ACC112 (cell line): ENCODE measurements around the gene FOXC2.

Source experiments
- H2AFZ ChIP-seq: fragments of 200-600 bp; sonication (generic); one replicate; pipeline ENCODE4 v1.6.0; 2017; ENCODE audit warnings: antibody characterized with exemption, low read length; ENCODE audit not compliant: unreplicated experiment
- H3K27ac ChIP-seq: fragments of 200-600 bp; sonication (generic); 2 replicates; pipeline ENCODE4 v1.5.1; 2014; ENCODE audit warnings: low read depth, mild to moderate bottlenecking, antibody characterized with exemption, low read length, moderate library complexity
- H3K27me3 ChIP-seq: fragments of 200-600 bp; sonication (generic); 2 replicates; pipeline ENCODE4 v1.6.1; 2014; ENCODE audit warnings: mild to moderate bottlenecking, antibody characterized with exemption, low read length, moderate library complexity, mixed read lengths; ENCODE audit not compliant: insufficient read depth
- H3K36me3 ChIP-seq: fragments of 200-600 bp; sonication (generic); 2 replicates; pipeline ENCODE4 v1.6.1; 2016; ENCODE audit warnings: mild to moderate bottlenecking, antibody characterized with exemption, low read length, moderate library complexity, mixed read lengths; ENCODE audit not compliant: insufficient read depth
- H3K4me1 ChIP-seq: fragments of 200-600 bp; sonication (generic); one replicate; pipeline ENCODE4 v1.6.1; 2016; ENCODE audit warnings: low read length, mixed read lengths; ENCODE audit not compliant: insufficient read depth, unreplicated experiment, control insufficient read depth
- H3K4me3 ChIP-seq: fragments of 200-600 bp; sonication (generic); 2 replicates; pipeline ENCODE4 v1.5.1; 2014; ENCODE audit warnings: mild to moderate bottlenecking, low read depth, low read length
- H3K79me2 ChIP-seq: fragments of 200-600 bp; sonication (generic); one replicate; pipeline ENCODE4 v1.6.0; 2016; ENCODE audit warnings: low read length; ENCODE audit not compliant: control insufficient read depth, unreplicated experiment, insufficient read depth

The FOXC2 gene

DNA sequence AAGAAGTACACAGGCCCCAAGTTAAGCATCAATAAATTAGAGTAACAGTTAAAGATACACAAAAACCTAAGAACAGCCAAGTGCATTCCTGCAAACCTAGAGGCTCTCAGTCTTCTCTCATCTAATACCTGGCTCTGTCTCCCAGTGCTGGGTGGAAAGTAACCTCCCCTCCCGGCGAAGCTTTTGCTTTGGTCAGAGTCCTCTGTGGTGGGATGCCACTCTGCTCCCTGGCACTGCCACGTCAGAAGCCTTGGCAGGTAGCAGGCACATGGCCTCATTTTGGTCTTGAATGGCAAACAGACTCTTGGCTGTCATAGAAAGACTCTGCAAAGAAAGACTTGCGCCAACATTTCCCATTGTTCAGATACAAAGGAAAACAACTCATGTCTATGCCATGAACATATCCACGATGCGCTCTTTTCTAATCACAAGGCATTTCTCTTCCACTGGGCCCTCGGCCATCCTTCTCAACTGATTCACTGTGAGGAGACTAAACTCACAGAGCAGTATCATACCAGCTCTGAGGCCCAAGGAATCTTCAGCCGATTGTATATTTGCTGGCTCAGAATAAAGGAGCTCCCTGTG lies 32.8 kb upstream of the FOXC2 start:
- peaks cover 2% of the 10 kb centered on the region for H3K4me1 ChIP-seq
- H3K4me3 ChIP-seq: no peak overlapping the region
- H3K36me3 ChIP-seq: peaks cover 3% of the 10 kb centered on the region; the same call in 1 of the 2 replicates
- no peak overlapping the region for H3K27ac ChIP-seq
- H3K79me2 ChIP-seq: no peaks in the 10 kb centered on the region
- no peak overlapping the region for H2AFZ ChIP-seq
- H3K27me3 ChIP-seq: no peaks in the 10 kb centered on the region

DNA sequence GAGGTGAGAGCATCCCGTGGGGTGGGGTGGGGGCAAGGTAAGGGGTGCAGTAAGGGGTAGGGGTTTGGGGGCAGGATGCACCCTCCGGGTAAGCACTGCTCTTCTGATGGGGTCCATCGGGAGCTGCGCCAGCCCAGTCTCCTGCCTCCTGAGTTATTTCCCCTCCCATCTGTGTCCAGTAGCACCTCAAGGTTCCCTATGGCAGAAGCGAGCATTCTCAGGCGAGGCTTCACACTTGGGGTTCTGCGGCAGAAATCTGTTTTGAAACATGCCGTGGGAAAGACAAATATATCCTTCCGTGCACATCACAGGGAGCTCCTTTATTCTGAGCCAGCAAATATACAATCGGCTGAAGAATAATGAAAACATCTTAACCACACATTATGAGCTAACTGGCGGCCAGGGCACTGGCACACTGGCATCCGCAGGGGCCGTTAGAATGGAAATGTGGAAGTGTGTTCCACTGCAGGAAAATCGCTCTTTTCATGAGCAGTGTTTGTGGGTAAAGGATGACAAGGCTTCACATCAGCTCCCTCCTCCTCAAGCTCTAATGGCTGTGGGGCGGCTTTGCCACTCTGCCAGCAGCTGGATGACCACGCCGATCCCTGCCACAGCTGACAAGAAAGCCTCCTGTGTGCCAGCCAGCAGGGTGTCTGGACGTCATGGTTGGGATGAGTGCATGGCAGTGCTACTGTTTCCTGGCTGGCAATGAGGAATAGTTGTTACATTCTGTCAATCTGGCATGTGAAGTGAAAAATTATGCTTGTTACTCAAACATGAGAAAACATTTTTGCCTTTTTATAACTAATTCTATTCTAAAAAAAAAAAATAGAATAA lies 31.6 kb upstream of the FOXC2 start:
- Histone ChIP-seq H3K4me3 (no peak overlapping the region), H3K79me2 (no peaks in the 10 kb centered on the region), H3K27me3 (no peaks in the 10 kb centered on the region), H2AFZ (no peak overlapping the region), H3K27ac (no peak overlapping the region), H3K4me1 (no peaks in the 10 kb centered on the region), H3K36me3 (peaks cover 10% of the 10 kb centered on the region; the same call in 1 of the 2 replicates)

DNA sequence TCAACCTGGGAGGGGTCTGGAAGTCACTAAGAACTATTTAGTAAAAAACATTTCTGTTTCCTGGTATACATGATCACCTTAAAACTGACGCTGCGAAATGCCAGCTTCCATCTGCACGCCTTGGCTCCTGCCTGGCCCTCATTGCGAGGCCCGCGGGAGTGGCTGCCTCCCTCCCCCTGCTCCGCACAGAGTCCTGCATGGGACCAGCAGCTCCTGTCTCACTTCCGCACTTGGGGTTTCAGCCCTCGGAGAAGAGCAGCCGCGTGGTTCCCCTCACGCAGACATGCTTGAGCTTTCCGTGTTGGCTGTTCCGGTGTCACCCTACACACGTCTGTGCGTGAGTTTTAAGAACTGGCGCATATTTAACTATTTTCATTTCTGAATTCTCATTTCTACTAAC lies 30.0 kb upstream of the FOXC2 start:
- H3K36me3 ChIP-seq: peaks cover 13% of the 10 kb centered on the region; the same call in 1 of the 2 replicates
- H3K27me3 ChIP-seq: no peaks in the 10 kb centered on the region
- H3K27ac ChIP-seq: no peak overlapping the region
- no peaks in the 10 kb centered on the region for H3K4me1 ChIP-seq
- no peak overlapping the region for H2AFZ ChIP-seq
- no peak overlapping the region for H3K4me3 ChIP-seq
- H3K79me2 ChIP-seq: no peaks in the 10 kb centered on the region

DNA sequence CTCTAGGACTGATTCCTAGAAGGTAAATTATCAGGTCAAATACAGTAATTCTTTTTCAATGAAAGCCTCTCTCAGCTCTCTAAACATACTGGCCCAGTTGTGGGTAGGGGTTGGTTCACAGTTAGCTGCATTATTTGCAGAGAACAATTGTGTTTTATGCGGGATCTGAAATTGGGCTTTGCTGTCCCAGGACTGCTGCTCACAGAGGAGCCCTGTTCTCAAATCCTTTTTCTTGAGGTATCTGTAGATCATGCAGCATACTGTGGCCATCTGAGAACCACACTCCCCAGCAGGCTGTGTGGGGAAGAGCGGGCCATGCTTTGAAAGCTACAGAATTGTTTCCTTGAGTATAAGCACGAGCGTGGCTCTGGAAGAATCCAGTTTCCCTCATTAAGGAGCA lies 29.1 kb upstream of the FOXC2 start:
- no peaks in the 10 kb centered on the region for H3K79me2 ChIP-seq
- no peak overlapping the region for H3K4me3 ChIP-seq
- H3K27ac ChIP-seq: no peak overlapping the region
- no peak overlapping the region for H2AFZ ChIP-seq
- H3K36me3 ChIP-seq: peaks cover 14% of the 10 kb centered on the region; the same call in 1 of the 2 replicates
- H3K27me3 ChIP-seq: no peaks in the 10 kb centered on the region
- H3K4me1 ChIP-seq: no peaks in the 10 kb centered on the region

DNA sequence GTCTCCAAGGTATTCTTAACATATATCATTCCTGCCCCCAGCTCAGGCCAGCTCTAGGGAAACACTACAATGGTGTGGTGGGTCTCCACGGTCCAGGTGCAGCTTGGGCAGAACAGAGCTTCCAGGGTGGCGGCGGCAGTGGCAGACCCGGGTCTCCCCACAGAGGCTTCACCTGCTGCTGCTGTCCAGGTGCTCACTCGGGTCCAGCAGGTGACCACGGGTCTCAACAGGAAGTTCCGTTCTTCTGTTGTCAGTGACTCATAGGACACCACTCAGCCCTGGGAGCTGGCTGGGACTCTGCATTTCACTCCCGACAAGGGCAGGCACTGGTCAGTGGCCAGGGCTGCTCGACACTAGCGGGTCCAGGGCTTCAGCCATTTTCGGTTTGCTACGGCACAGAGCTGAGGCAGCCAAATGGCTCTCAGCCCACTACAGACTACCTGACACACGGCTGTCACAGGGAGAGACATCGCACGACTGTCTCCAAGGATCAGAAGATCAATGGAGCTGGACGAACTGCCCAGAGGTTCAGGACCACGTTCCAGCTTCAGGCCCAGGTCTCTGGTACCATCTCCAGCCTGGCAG lies 28.3 kb upstream of the FOXC2 start:
- Histone ChIP-seq H3K4me1 (no peaks in the 10 kb centered on the region), H2AFZ (no peak overlapping the region), H3K36me3 (peaks cover 18% of the 10 kb centered on the region; the same call in 1 of the 2 replicates), H3K27ac (no peak overlapping the region), H3K79me2 (no peaks in the 10 kb centered on the region), H3K4me3 (no peak overlapping the region), H3K27me3 (no peaks in the 10 kb centered on the region)

DNA sequence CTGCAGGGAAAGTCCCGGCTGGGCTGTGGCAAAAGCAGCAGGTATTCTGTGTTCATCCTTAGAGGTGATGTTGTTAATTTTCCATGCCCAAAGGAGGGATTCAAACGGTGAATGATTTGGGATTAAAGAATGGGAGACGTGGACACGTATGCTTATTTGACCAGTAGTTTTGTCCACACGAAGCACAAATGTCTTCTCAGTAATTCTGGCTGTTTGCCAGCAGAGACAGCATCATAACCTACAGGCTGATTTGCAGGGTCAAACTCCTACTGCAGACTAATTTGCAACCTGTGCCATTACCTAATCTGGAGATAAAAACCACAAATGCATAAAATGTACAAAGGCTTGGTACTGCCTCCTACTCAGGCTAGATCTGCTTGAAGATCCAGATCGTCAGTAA lies 25.7 kb upstream of the FOXC2 start:
- peaks cover 21% of the 10 kb centered on the region; the same call in 1 of the 2 replicates for H3K36me3 ChIP-seq

DNA sequence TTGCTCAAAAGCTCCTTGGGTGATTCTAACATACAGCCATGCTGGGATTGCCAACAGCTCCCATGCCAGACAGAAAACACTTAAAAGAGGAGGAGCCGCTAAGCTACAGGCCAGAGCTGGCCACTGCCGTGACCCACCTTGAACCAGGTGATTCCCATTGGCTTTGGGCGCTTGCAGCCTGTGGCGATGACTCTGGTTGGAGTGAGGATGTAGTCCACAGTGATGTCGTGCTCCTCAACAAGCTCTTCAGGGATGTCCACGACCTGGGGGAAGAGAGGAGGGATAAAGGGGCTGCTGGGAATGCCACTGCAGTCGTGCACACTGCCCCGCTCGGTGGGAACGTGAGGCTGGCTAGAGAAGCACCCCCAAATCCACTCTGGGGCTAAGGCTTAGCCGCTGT lies 25.1 kb upstream of the FOXC2 start:
- no peak overlapping the region for H2AFZ ChIP-seq
- no peaks in the 10 kb centered on the region for H3K79me2 ChIP-seq
- H3K27ac ChIP-seq: no peak overlapping the region
- no peaks in the 10 kb centered on the region for H3K4me1 ChIP-seq
- no peak overlapping the region for H3K4me3 ChIP-seq
- H3K27me3 ChIP-seq: no peaks in the 10 kb centered on the region
- peaks cover 21% of the 10 kb centered on the region; the same call in 1 of the 2 replicates for H3K36me3 ChIP-seq

More for the DNA sequence above, 25.7 kb upstream of the FOXC2 start:
- no peak overlapping the region for H3K27ac ChIP-seq
- H3K4me3 ChIP-seq: no peak overlapping the region
- H3K27me3 ChIP-seq: no peaks in the 10 kb centered on the region
- no peaks in the 10 kb centered on the region for H3K79me2 ChIP-seq
- H3K4me1 ChIP-seq: no peaks in the 10 kb centered on the region
- H2AFZ ChIP-seq: no peak overlapping the region

DNA sequence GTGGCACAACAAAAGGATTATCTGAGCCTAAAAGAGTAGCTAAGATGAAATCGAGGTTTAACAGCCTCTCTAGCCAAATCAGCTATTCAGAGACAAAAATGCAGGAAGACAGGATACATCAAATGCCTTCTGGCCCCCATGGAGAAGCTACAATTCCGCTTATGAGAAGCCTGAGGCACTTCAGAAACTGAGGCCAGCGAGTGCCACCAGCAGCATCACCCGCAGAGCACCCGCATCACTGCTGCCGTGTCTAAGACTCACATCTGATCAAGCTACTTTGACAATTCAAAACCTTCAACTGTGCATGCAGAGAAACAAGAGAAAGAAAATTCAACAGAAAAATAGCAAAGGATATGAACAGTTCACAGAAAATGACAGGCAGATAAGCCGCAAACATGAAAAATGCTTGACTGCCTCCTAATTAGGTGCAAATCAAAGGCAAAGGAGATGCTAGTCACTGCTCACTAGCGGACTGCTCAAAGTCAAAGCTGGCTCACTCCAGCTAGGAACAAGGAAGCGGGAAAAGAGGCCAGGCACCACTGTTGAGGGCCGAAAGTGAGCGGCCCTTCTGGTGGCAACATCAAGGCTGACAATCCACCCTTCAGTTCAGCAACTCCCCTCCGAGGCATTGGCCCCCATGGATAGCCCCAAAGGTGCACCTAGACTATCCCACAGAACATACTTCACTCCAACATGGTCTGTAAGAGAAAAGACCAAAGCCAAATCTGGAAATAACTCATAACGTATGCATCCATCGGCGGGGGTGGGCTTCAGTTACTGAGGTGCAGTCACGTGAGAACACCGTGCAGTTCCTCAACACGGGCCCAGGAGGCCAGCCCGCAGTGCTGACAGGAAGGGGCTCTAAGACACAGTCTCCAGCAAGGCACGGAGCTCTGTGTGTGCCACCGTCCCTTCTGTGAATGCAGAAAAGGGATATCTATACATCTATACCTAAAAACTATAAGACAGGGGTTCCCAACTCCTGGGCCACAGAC lies 23.6 kb upstream of the FOXC2 start:
- Histone ChIP-seq H3K4me3 (no peak overlapping the region), H3K27ac (no peak overlapping the region), H3K79me2 (no peaks in the 10 kb centered on the region), H3K4me1 (no peaks in the 10 kb centered on the region), H3K27me3 (no peaks in the 10 kb centered on the region), H2AFZ (no peak overlapping the region), H3K36me3 (peaks cover 17% of the 10 kb centered on the region; the same call in 1 of the 2 replicates)

DNA sequence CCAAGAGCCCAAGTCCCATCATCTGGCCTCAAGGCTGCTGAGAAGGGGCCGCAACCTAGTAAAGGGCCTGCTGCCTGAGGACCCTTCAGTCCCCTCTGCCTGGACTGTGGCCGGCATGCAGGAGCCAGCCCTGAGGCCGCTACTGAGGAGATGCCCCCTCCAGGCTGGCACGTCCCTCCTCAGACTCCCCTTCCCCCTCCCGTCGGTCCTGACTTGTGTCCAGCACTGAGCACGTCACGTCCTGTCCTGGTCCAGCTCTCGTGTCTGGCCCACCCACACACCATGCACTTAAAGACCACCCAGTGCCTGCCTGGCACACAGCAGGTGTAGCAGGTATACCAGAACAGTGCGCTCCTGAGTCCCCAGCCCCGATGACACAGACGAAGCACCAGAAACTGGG lies 21.1 kb upstream of the FOXC2 start:
- Histone ChIP-seq H3K79me2 (no peaks in the 10 kb centered on the region), H3K27ac (no peak overlapping the region), H3K4me1 (no peaks in the 10 kb centered on the region), H2AFZ (no peak overlapping the region), H3K27me3 (no peaks in the 10 kb centered on the region), H3K4me3 (no peak overlapping the region), H3K36me3 (peaks cover 13% of the 10 kb centered on the region)
